GM19397 (cell line): ENCODE measurements around the gene GAGE10.

Source experiments
- ATAC-seq: cut with Tn5 transposase; IDR thresholded peaks from one replicate; pipeline ENCODE4 v1.9.1; 2021; ENCODE audit warnings: mild to moderate bottlenecking, moderate library complexity; ENCODE audit not compliant: unreplicated experiment

GAGE10 gene

DNA sequence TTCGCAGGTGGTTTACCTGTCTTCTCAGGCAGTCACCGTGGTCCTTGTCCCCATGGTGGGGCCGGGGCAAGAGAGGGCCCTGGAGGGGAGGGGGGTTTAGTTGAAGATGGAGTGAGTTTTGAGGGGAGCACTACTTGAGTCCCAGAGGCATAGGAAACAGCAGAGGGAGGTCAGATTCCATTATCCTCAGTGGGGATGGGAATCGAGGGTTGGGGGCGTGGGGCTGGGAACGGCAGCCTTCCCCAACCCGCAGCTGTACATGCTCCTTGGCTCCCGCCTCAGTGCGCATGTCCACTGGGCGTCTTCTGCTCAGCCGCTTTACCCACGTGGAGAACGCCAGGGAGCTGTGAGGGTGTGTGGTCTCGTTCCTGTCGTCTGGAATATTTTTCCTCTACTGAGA is at the start of gene GAGE10:
GAGE10 (plus strand) TSS at position 301 of the 400 bp plus-strand sequence. CDS start 1,214 bp downstream, outside the sequence.
- no peak for ATAC-seq

- no peak for ATAC-seq
Observed at GRCh38 chrX:49254639-49255038, 48.8 kb upstream of the GAGE10 start.

GRCh38 chrX:49256268-49256995 is 47.0 kb upstream of the GAGE10 start:
- no peak for ATAC-seq

GRCh38 chrX:49257074-49257790 is 46.2 kb upstream of the GAGE10 start:
- ATAC-seq, result no peak

- no peak for ATAC-seq
Observed at GRCh38 chrX:49257846-49258748, 45.3 kb upstream of the GAGE10 start.

DNA sequence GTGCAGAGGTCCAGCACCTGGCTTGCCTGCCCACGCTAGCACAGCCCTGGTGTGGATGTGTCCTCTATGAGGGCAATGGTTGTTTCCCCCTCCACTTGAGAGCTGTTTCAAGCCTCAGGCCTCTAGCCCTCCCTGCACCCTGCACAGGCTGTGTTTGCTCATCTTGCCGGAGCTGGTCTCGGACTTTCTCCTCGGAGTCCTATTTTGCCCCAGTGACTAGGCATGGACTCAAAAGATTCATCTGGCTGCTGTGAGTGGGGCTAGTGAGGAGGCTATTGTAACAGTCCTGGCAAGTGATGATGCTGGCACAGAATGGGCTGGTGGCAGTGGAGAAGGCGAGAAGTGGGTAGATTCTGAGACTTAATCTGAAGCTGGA is 44.7 kb upstream of the GAGE10 start:
- ATAC-seq, result no peak

DNA sequence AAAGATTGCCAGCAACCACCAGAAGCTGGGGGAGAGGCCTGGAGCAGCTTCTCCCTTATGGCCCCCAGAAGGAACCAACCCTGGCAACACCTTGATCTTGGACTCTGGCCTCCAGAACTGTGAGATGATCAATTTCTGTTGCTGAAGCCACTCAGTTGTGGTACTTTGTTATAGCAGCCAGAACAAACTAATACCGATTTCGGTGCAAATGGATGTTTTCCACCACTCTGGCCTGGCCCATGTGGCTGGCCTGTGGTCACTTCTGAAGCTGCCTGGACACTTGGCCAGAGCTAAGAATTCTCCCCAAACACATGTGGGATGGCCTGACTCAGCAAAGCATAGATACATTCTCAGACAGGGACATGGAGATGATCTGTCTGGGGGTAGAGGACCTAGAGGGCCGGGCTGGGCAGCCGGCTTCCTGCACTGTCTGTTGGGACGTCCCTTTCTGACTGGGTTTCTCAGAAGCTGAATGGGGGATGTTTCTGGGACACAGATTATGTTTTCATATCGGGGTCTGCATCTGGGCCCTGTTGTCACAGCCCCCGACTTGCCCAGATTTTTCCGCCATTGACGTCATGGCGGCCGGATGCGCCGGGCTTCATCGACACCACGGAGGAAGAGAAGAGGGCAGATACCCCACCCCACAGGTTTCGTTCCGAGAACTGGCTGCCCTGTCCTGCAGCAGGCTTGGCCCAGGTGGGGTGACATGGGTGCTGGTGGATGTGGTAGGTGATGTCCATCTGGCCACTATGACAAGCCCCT is 43.0 kb upstream of the GAGE10 start:
- no peak for ATAC-seq

- ATAC-seq, result no peak
Observed at GRCh38 chrX:49262603-49263002, 40.8 kb upstream of the GAGE10 start.

- no peak for ATAC-seq
Observed at GRCh38 chrX:49263631-49264030, 39.8 kb upstream of the GAGE10 start.

- ATAC-seq, result no peak
Observed at GRCh38 chrX:49264460-49264859, 39.0 kb upstream of the GAGE10 start, which contains the start of gene FOXP3. Gene FOXP3, minus strand, starts transcription at chrX:49264710. Its CDS starts 6,205 bp downstream, at chrX:49258505.

DNA sequence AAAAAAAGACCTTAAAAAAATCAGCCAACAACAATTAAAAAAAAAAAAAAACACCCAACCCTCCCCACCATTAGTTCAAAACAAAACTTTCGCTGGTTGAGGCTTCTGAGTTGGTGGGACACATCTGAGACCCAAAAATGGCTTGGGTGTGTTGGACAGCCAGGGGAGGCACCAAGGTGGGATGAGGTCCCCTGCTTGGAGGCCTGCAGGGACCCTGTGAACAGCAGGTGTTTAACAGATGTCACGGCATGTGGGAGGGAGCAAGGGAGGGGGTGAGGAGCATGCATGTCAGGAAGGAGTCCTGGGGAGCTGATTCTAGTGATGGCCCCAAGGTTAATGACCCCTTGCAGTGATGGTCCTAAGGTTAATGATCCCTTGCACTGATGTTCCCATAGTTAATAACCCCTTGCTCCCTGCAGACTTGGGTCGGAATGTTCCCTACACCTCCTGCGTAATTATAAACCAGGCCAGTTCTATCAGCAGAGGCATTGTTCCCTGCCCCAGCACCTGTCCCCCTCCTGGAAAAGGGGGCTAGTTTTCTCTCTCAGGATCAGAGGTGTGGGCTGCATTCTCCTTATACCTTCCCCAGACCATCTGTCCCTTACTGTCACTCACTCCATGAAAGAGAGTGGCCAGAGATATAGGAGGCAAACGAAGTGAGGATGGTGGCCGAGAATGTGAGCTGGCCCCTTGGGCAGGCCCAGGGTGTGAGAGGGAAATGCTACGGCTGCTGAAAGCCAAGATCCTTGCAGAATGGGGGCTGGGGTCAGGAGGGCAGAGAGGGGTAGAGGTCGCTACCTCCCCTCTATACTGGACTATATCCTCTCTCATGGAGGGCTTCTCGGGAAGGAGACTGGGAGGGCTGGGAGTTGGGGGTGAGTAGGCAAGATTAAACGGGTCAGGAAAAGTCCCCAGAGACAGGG is 36.7 kb upstream of the GAGE10 start:
- no peak for ATAC-seq

DNA sequence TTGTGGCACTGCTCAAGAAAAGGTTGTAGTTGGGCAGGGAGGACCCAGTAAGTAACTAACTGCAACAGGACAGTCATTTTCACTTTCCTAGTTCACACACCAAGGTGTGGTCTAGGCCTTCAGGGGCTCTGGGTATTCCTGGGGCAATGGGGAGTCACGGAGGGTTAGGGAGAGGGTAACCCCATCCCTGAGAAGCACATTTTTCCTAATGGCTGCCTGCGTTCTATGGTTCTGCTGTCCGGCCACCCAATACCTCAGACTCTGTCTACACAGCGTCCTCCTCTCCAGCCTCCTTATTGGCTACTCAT is 34.8 kb upstream of the GAGE10 start:
- ATAC-seq, result no peak

DNA sequence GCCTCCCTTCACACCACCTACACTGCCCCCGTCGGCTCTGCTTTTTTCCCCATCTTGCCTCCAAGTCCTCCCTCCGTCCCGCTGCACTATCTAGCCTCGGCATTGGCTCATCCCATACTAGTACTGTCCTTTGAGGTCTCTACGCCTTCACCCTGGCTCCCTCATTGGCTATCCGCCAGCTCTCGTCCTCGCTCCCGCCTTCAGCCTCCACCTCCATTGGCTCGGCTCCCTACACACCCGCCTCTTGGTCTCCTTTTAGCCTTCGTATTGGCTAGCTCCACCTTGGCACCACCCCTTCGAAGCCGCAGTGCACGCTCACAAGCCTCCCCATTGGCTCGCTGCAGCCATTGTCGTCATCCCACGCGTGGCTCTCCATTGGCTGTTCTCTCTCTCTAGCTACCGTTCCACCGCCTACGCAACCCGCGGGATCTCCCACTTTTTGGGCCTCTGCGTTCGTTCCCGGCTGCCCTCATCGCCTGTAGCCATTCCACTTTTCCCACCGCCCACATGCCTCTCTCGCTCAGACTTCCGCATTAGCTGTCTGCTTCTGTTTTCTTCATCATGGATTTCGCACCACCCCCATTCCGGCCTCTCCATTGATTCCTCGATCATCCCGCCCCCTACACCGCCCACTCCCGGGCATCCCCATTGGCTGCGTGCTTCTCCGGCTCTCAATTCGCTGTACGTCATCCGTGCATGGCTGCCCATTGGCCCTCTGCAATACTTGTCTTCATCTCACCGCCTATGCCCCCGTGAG is 34.3 kb upstream of the GAGE10 start:
- peak; percentile 82 for ATAC-seq

DNA sequence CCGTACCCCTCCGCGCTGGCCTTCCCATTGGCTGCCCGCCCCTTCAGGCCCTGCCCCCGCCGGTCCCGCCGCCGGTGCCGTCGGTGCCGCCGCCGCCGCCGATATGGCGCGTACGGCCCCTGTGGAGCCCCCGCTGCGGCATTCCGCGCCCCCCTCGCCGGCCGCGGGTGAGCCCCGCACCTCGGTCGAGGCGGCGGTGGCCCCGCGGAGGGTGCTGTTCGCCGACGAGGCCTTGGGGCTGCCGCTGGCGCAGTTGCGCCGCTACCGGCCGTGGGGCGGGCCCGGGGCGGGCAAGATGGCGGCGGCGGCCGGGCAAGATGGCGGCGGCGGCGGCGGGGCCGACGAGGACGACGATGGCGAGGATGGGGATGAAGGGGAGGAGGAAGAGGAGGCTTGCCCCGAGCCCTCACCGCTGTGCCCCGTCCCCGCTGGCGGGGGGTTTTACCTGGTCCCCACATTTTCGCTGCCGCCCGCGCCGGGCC is 33.6 kb upstream of the GAGE10 start, which contains the start of gene PPP1R3F:
PPP1R3F (plus strand) TSS at position 27 of the 482 bp plus-strand sequence; CDS start at position 104, 77 bp downstream.
- ATAC-seq, result peak; percentile 34

- no peak for ATAC-seq
Observed at GRCh38 chrX:49270249-49270921, 33.1 kb upstream of the GAGE10 start.

- no peak for ATAC-seq
Observed at GRCh38 chrX:49271341-49271740, 32.1 kb upstream of the GAGE10 start.

DNA sequence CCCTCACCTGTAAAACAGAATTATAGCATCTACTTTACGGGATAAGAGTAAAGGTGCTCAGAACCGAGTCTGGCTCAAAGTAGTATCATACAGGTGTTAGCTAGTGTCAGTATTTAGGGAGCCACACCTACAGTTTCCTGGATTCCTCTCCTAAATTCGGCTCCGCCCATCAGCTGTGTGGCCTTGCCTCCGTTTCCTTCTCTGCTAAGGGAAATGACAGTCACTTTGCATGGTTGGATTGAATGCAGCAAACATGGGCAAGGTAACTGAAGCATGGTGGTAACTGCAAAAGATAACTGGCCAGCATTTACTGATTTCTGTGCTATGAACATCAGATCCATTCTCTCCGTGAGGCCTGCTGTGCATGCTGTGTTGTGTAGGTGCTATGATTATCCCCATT is 31.0 kb upstream of the GAGE10 start:
- no peak for ATAC-seq

- ATAC-seq, result no peak
Observed at GRCh38 chrX:49273181-49273727, 30.2 kb upstream of the GAGE10 start.
